Body of pancreas (tissue), 4 donors: ENCODE measurements around the gene ZFP1.

Experiments used
- CTCF ChIP-seq, 7 experiments: fragments of 450-650 bp in 4 of 7; fragments of 200-600 bp in 3 of 7; sonication (generic) in 3 of 7; IDR thresholded peaks; one replicate each; pipeline ENCODE4 v1.5.1; 2016 to 2019; ENCODE audit warnings: antibody characterized with exemption in 7 of 7
- POLR2A ChIP-seq, 3 donors: fragments of 450-650 bp; IDR thresholded peaks; one replicate each; pipeline ENCODE4 v1.6.1; 2016; ENCODE audit warnings: antibody characterized with exemption in 3 of 3, mild to moderate bottlenecking in 2 of 3

- TF ChIP-seq POLR2A (IDR thresholded peaks at IDR 0.05) (peak; percentile 26 to 63 (median 60)), CTCF (IDR thresholded peaks at IDR 0.05) (peak in 1 of 7 experiments; percentile 11)
Observed at GRCh38 chr16:75148311-75149195, at the start of gene ZFP1.
